CD4-positive, alpha-beta T cell treated with Interleukin-17A for 1 hour (primary cell): ENCODE data around the gene CBY1.
A peak's percentile ranks its signal among the peaks of the same experiment; 100 is the strongest.

Experiments used
- DNase-seq: peaks from one replicate; pipeline ENCODE4 v3.0.0-alpha.2; 2020

The CBY1 gene

DNA sequence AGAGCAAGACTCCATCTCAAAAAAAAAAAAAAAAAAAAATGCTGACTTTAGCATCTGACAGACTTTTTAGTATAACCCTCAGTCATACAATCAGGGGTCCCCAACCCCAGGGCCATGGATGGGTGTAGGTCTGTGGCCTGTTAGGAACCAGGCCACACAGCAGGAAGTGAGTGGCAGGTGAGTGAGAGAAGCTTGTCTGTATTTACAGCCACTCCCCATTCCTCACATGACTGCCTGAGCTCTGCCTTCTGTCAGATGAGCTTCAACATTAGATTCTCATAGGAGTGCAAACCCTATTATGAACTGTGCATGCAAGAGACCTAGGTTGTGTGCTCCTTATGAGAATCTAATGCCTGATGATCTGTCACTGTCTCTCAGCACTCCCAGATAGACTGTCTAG lies 3.6 kb upstream of the CBY1 start:
- DNase-seq, result peak; percentile 4

GRCh38 chr22:38653741-38654140 lies 2.7 kb upstream of the CBY1 start:
- DNase-seq, result no peak

- DNase-seq, result no peak
These were observed 751 bp upstream of the CBY1 start for GRCh38 chr22:38655519-38656255.

DNA sequence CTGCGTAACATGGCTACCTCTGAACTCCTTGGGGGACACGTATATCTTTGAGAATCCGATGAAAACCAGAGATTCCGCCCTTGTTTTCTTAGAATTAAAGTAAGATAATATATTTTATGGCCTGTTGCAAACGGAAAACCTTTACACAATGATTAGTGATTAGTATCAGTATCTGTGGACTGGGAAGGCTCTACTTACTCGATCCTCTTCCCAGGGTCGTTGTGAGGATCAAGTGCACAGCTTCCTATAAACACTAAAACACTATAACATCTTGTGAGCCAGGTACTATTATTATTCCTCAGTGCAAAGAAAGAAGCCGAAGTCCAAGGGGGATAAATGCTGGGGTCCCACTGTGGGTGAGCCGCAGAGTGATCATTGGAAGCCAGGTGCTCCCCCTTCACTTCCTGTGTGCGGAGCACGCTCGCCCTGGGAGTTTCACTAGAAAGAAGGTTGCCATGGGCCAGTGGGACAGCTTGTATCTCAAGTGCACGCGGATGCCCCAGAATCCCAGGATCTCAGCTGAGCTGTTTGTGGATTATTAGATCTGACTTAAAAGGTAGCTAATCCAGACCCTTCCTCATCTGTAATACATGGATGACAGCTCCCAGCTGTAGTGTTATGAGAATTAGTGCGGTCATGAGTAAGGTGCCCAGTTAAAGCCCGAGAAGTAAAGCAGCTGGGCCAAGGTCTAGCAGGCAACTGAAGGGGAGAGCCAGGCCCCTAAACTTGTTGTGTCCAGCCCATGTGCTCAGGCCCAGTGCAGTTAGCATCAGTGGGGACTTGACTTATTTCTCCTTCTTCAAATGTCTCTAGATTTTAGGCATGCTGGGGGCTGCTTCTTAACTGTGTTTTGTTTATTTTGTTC lies 839 bp downstream of the CBY1 start:
- DNase-seq, result peak; percentile 26

GRCh38 chr22:38674888-38675287 lies 18.4 kb downstream of the CBY1 start:
- no peak for DNase-seq

GRCh38 chr22:38675833-38676232 lies 19.4 kb downstream of the CBY1 start:
- no peak for DNase-seq

DNA sequence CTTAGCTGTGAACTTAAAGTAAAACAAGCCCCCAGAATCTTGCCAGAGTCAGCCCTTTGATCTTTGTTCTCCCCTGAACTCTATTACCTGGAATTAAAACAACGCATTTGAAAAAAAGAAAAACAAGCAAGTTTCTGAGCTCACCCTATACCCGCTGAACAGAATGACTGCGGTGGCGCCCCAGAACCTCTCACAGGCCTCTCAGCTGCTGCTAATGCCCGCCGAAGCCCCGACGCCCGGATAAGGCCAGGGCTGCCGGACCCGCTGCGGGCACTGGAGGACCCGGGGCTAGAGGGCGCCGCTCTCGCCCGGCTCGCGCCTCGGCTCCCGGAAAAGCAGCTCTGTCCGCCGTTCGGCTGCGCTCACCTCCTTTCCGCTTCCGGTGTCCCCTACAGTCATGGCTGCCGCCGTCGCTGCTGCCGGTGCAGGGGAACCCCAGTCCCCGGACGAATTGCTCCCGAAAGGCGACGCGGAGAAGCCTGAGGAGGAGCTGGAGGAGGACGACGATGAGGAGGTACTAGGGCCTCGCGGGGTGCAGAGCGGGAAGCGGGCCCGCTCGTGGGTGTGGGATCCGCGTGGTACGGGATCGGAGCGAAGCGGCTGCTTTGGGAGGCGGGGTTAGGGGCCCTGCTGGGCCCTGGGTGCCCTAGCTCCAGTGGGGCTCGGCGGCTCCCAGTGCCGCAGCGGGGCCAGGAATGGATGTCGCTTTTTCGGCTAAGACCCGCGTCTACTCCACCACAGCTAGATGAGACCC lies 25.3 kb downstream of the CBY1 start, which contains the start of gene TOMM22:
Gene TOMM22 (plus strand): TSS at position 376 of the 754 bp plus-strand sequence. CDS start 22 bp downstream, at position 398.
- DNase-seq, result peak; percentile 87

- no peak for DNase-seq
These were observed 28.5 kb downstream of the CBY1 start for GRCh38 chr22:38684895-38685294.

DNA sequence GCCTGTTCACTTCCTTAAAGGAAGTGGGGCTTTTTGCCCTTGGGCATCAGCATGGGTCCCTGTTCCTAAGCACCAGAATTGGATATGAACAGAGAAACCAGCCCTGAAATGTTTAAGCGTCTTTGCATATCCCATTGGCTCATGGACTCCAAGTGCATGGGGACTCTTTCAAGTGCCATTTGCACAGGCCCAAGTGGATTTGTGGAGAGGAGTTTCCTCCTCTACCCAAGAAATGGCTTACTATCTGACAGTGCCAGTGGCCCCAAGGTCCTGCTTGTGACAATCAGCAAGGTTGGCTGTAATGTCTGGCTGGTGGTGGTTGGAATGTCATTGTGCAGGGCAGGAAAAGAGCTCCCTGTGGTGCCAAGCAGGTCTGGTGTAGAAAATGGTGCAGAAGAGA lies 29.3 kb downstream of the CBY1 start:
- DNase-seq, result no peak

- no peak for DNase-seq
These were observed 33.2 kb downstream of the CBY1 start for GRCh38 chr22:38689651-38690050.

GRCh38 chr22:38694049-38694448 lies 37.6 kb downstream of the CBY1 start:
- DNase-seq, result no peak

GRCh38 chr22:38694940-38695339 lies 38.5 kb downstream of the CBY1 start:
- DNase-seq, result no peak

GRCh38 chr22:38696606-38697424 lies 40.4 kb downstream of the CBY1 start:
- DNase-seq, result peak; percentile 33

DNA sequence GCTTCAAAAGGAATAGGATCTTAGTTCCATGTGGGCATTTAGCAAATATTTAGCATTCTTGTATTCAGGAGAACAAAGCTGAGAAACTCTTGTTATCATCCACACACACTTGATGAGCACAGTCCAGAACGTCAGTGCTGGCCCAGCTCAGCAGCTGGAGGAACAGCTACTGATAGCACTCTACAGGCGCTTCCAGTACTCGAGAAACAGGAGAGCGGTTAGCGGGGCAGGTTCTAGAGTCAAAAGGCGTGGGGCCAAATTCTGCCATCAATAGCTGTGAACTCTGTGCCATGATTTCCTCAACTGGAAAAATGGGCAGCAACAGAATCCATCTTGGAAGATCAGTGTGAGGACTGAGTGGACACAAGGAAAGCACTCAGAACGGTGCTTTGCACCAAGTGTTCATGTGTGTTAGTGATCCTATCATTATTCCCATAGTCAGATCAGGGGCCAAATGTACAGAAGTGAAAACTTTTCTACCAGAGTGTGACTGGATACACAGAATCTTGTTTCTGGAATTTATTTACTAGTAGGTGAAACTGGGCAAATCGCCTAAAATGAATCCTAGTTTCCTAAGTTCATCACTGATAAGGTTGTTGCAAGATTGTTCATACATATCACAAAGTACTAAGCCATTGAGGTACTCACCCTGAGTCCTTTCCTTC lies 41.1 kb downstream of the CBY1 start:
- DNase-seq, result no peak

DNA sequence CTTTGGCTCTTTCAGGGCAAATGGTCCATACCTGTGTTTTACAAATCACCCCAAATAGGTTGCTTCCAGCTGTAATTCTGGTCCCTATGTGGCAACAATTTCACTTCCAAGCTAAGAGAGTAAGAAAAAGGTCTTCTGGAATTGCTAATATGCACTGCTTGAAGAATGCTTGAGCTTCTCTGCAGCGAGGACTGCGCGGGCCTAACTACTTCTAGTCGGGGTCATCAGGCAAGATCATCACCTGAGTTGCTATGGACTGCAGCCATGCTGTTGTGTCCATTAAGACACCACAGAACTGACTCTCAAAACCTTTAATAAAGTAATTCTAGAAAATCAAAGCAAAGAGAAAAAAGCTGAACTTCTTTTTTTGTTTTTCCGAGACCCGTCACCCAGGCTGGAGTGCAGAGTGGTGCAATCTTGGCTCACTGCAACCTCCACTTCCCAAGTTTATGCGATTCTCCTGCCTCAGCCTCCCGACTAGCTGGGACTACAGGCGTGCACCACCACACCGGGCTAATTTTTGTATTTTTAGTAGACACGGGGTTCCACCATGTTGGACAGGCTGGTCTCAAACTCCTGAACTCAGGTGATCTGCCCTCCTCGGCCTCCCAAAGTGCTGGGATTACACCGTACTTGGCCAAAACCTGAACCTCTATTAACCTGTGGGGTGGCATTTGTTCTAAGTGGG lies 42.1 kb downstream of the CBY1 start:
- no peak for DNase-seq

GRCh38 chr22:38699143-38699542 lies 42.7 kb downstream of the CBY1 start:
- DNase-seq, result no peak

DNA sequence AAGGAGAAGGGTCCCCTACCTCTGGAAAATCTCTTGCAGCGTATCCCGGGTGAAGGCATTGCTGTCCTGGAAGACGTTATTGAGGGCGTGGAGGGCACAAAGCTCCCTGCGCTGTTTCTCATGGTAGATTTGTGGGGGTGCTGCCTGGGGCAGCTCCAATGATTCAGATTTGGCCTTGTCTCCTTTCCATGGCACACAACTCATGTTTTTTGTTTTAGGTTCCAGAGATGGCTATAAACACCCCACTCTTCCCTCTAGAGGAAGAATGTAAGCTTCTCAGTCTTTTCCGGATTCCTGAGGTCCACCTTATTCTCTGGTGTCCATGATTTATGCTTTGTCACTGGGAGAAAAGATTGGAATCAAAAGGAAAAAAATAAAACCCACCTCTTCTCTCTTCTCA lies 43.3 kb downstream of the CBY1 start:
- DNase-seq, result no peak

DNA sequence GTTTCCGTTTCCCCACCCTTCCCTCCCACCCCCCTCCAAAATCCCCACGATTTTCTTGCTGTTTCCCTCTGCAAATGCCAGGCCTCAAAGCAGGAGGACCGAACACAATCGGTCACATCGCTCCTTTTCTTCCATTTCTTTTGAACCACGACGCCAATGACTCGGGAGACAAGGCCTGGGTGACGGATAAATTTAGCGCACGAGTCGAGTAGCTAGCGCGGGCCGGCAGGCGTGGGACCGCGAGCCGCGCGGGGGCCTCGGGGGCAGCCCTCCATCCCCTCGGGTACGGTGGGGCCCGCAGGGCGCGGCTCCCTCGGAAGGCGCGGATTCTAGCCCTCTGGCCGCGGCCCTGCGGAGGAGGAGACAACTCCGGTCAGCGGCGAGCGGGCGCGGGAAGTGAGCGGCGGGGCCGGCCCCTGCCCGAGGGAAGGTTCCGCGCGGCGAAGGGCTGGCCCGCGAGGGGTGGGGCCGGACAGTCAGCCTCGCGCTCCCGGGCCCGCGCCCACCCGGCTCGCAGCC lies 43.9 kb downstream of the CBY1 start:
- DNase-seq, result peak; percentile 46

DNA sequence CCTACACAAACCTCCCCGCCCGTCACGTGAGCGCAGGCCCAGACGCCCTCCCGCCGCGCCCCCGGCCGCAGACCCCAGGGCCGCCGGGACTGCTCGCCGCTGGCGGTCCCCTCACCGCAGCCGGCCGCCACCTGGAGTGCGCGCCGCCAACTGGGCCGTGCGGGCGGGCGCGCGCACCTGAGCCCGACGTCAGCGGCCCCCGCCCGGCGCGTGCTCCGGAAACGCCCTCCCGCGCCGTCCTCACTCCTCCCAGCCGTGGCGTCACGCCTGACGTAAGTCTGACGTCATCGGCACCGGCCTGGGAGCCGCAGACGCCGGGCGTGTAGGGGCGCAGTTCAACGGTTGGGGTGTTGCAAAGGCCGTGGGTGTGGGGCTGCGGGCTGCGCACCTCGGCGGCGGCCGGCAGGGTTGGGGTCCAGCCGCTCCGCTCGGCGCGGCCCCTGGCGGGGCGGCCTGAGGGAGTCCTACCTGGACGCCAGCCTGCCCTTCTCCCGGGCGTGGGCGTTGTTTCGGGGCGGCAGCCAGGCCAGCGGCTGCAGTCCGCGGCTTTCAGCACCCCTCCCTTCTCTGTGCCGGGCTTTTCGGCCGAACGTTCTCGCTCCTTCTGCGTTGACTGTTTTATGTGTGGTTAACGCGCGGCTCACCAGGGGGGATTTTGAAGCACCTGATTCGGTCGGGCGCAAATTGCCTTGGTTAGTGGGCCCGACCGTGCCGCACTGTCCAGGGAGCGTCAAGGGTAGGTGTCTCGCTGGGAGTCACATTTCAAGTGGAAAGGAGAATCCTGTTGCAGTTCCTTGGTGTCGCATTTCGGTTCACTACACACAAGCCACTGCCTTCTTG lies 44.6 kb downstream of the CBY1 start, which contains the start of gene JOSD1:
Gene JOSD1 (minus strand): TSS at position 155 of the 840 bp plus-strand sequence. CDS start 956 bp downstream, outside the sequence.
- peak; percentile 98 for DNase-seq
